GM12878 (cell line): ENCODE measurements around the gene SGCD. TPM values are rescaled to one million over a fixed set of nuclear protein-coding genes. Genes with fewer than 3 reads are reported as not detected.

ENCODE experiments used
- ATAC-seq: fragments of 200-7000 bp; cut with Tn5 transposase; 3 replicates; pipeline ENCODE4 v1.9.1; 2020; ENCODE audit warnings: mild to moderate bottlenecking, moderate library complexity
- BruUV-seq: library from RNA; stranded (reverse); fragments of 400-500 nt; replicated peaks from 2 replicates; lab custom pipeline; 2021; lab: Mats Ljungman, UMichigan
- CTCF ChIA-PET: fragments of 300-600 bp; sonication (Branson Sonifier 250); formaldehyde crosslinking; extraction: SDS; loops from one replicate; lab custom pipeline; 2021; ENCODE audit warnings: inconsistent platforms; lab: Yijun Ruan, JAX
- POLR2A ChIA-PET: fragments of 350-600 bp; formaldehyde crosslinking; extraction: SDS; loops from one replicate; lab custom pipeline; 2021; ENCODE audit warnings: inconsistent platforms; lab: Charles Lee
- RAD21 ChIA-PET: fragments of 300-600 bp; sonication (Branson Sonifier 250); formaldehyde crosslinking; loops from one replicate; lab custom pipeline; 2023; ENCODE audit warnings: antibody characterized with exemption; ENCODE audit not compliant: unreplicated experiment; lab: Charles Lee
- SMC1A ChIA-PET: fragments of 300-600 bp; sonication (Branson Sonifier 250); formaldehyde crosslinking; loops from one replicate; lab custom pipeline; 2023; ENCODE audit not compliant: unreplicated experiment, uncharacterized antibody; lab: Charles Lee
- DNase-seq: peaks from one replicate; pipeline ENCODE4 v3.0.0-alpha.2; 2011; ENCODE audit warnings: low read depth, low spot score
- FAIRE-seq: peaks from 3 replicates; lab custom pipeline; 2011; peaks lifted over from hg19 to GRCh38; lab: Jason Lieb, UNC
- H2AFZ ChIP-seq: 2 replicates; pipeline ENCODE4 v1.6.0; 2011; ENCODE audit warnings: low read depth, low read length, control low read depth; ENCODE audit not compliant: control insufficient read depth
- H3K27ac ChIP-seq: 2 replicates; pipeline ENCODE4 v1.5.1; 2011; ENCODE audit warnings: control low read depth; ENCODE audit not compliant: control insufficient read depth, insufficient read depth
- H3K27me3 ChIP-seq, 2 experiments: replicated peaks in 1 of 2; 2 replicates each; pipeline versions ENCODE4 v1.6.0 to v1.6.1; 2011; ENCODE audit warnings: low read length in 1 of 2; ENCODE audit not compliant: control insufficient read depth in 2 of 2, insufficient read depth in 2 of 2
- H3K36me3 ChIP-seq, 2 experiments: 2 replicates each; pipeline ENCODE4 v1.5.1; 2011; ENCODE audit warnings: low read length in 1 of 2; ENCODE audit not compliant: control insufficient read depth in 2 of 2, insufficient read depth in 2 of 2
- H3K4me1 ChIP-seq: 2 replicates; pipeline ENCODE4 v1.6.1; 2011; ENCODE audit warnings: mild to moderate bottlenecking, low read length, moderate library complexity, mixed read lengths; ENCODE audit not compliant: control insufficient read depth, insufficient read depth
- H3K4me2 ChIP-seq: 2 replicates; pipeline ENCODE4 v1.6.0; 2011; ENCODE audit warnings: control low read depth; ENCODE audit not compliant: control insufficient read depth, insufficient read depth
- H3K4me3 ChIP-seq: fragments of 200-600 bp; sonication (generic); 2 replicates; pipeline ENCODE4 v1.5.1; 2016
- H3K79me2 ChIP-seq: 2 replicates; pipeline ENCODE4 v1.6.0; 2011; ENCODE audit warnings: low read length; ENCODE audit not compliant: control insufficient read depth, insufficient read depth
- H3K9ac ChIP-seq: 2 replicates; pipeline ENCODE4 v1.8.0; 2011; ENCODE audit warnings: low read length, control low read depth, mixed read lengths; ENCODE audit not compliant: control insufficient read depth, insufficient read depth
- H3K9me3 ChIP-seq: replicated peaks from 3 replicates; pipeline ENCODE4 v1.5.1; 2011; ENCODE audit warnings: mild to moderate bottlenecking, low read length; ENCODE audit not compliant: control insufficient read depth, insufficient read depth
- H4K20me1 ChIP-seq: 2 replicates; pipeline ENCODE4 v1.6.0; 2011; ENCODE audit not compliant: control insufficient read depth, insufficient read depth
- BCL11A ChIP-seq: IDR thresholded peaks from 2 replicates; pipeline ENCODE4 v1.6.1; 2011; ENCODE audit warnings: low read depth, low read length
- CBX3 ChIP-seq: fragments of 200-600 bp; sonication (generic); IDR thresholded peaks from 2 replicates; pipeline ENCODE4 v1.6.1; 2016; ENCODE audit warnings: low read depth, borderline replicate concordance
- CBX5 ChIP-seq: sonication (generic); IDR thresholded peaks from 2 replicates; pipeline ENCODE4 v1.6.1; 2016; ENCODE audit warnings: low read depth, moderate library complexity, mild to moderate bottlenecking, inconsistent platforms
- EP300 ChIP-seq, 2 experiments: fragments of 150-350 bp in 1 of 2; IDR thresholded peaks; 2 replicates each; pipeline ENCODE4 v1.6.1; 2011 to 2012; ENCODE audit warnings: low read depth in 2 of 2, low read length in 2 of 2, borderline replicate concordance in 1 of 2, improper control_type of control experiment in 1 of 2, inconsistent platforms in 1 of 2; ENCODE audit not compliant: control insufficient read depth in 1 of 2
- KLF5 ChIP-seq: fragments of 450-650 bp; IDR thresholded peaks from 2 replicates; pipeline ENCODE4 v1.6.1; 2014; ENCODE audit warnings: mild to moderate bottlenecking; ENCODE audit not compliant: partially characterized antibody
- MTA2 ChIP-seq: fragments of 450-650 bp; IDR thresholded peaks from 2 replicates; pipeline ENCODE4 v1.6.1; 2016; ENCODE audit warnings: low read depth, mild to moderate bottlenecking, moderate library complexity
- MTA3 ChIP-seq: IDR thresholded peaks from 2 replicates; pipeline ENCODE4 v1.6.1; 2012; ENCODE audit warnings: low read length, inconsistent platforms, borderline replicate concordance
- NR2C2 ChIP-seq: IDR thresholded peaks from 2 replicates; pipeline ENCODE4 v1.6.1; 2011; ENCODE audit warnings: borderline replicate concordance, low read depth; ENCODE audit not compliant: control insufficient read depth, insufficient read length
- PAX8 ChIP-seq: fragments of 450-650 bp; IDR thresholded peaks from 2 replicates; pipeline ENCODE4 v1.6.1; 2017; ENCODE audit warnings: mild to moderate bottlenecking, moderate library complexity
- POLR2AphosphoS5 ChIP-seq: IDR thresholded peaks from 2 replicates; pipeline ENCODE4 v1.6.1; 2011; ENCODE audit warnings: mild to moderate bottlenecking, low read length, inconsistent platforms
- POU2F2 ChIP-seq: IDR thresholded peaks from 3 replicates; pipeline ENCODE4 v1.6.1; 2011; ENCODE audit warnings: low read depth, mild to moderate bottlenecking, low read length, borderline replicate concordance
- RAD51 ChIP-seq: fragments of 450-650 bp; IDR thresholded peaks from 2 replicates; pipeline ENCODE4 v1.6.1; 2016; ENCODE audit warnings: moderate library complexity, mild to moderate bottlenecking, inconsistent platforms
- SPI1 ChIP-seq: IDR thresholded peaks from 2 replicates; pipeline ENCODE4 v1.6.1; 2011; ENCODE audit warnings: low read depth, mild to moderate bottlenecking, low read length, moderate library complexity, borderline replicate concordance; ENCODE audit not compliant: insufficient read depth
- SRF ChIP-seq, 2 experiments: IDR thresholded peaks; 2 replicates each; pipeline ENCODE4 v1.6.1; 2011; ENCODE audit warnings: low read depth in 2 of 2, low read length in 2 of 2, mild to moderate bottlenecking in 1 of 2, moderate library complexity in 1 of 2
- TCF12 ChIP-seq: IDR thresholded peaks from 2 replicates; pipeline ENCODE4 v1.6.1; 2011; ENCODE audit warnings: low read depth, mild to moderate bottlenecking, low read length
- TCF7 ChIP-seq: IDR thresholded peaks from 2 replicates; pipeline ENCODE4 v1.6.1; 2014; ENCODE audit warnings: antibody characterized with exemption, borderline replicate concordance
- ZNF384 ChIP-seq: IDR thresholded peaks from 2 replicates; pipeline ENCODE4 v1.6.1; 2012; ENCODE audit warnings: low read depth, mild to moderate bottlenecking, low read length, improper control_type of control experiment, borderline replicate concordance
- ZZZ3 ChIP-seq: IDR thresholded peaks from 2 replicates; pipeline ENCODE4 v1.6.1; 2011; ENCODE audit warnings: low read depth; ENCODE audit not compliant: control insufficient read depth, insufficient read length
- WGBS: methylation state at CpG from one replicate; pipeline ENCODE4 v1.1.6; 2016; ENCODE audit warnings: low lambda C conversion rate; ENCODE audit not compliant: insufficient replicate concordance, insufficient coverage; ENCODE audit errors: missing lambda C conversion rate; 5-methylcytosine and 5-hydroxymethylcytosine counted together
- in situ Hi-C: fragments of 300-500 bp; cut with MboI; formaldehyde crosslinking; loops from 9 replicates; pipeline ENCODE4 v1.14.3; 2018; ENCODE audit warnings: mixed read lengths
- intact Hi-C: fragments of 100-400 bp; cut with micrococcal nuclease; formaldehyde crosslinking; loops from one replicate; pipeline ENCODE4 v1.14.2; 2022; ENCODE audit not compliant: unreplicated experiment
- polyA plus RNA-seq, 11 experiments: library from polyadenylated mRNA; depleted of rRNA in 4 of 11; unstranded in 6 of 11; stranded (reverse) in 5 of 11; fragments of >200 nt; fragmentation: Nextera tagmentation in 4 of 11; fragmentation: Illumina TruSeq in 1 of 11; extraction: Ambion mirVana in 4 of 11; extraction: Trizol in 1 of 11; gene quantifications; 1 replicate in 1 of 11; 2 replicates in 10 of 11; pipeline versions ENCODE4 v1.2.1 to v1.2.3, GENCODE V29; 2011 to 2016; ENCODE audit warnings: inconsistent platforms in 2 of 11, missing spikeins in 2 of 11, low read depth in 1 of 11
- total RNA-seq, 4 experiments: library from RNA; depleted of rRNA in 3 of 4; stranded (reverse); fragments of >200 nt in 3 of 4; fragmentation: Illumina TruSeq in 1 of 4; extraction: Trizol in 1 of 4; gene quantifications; 2 replicates each; pipeline versions ENCODE4 v1.2.1 to v1.2.3, GENCODE V29; 2013 to 2021

The SGCD gene
- total and polyA plus RNA-seq, 10 of the 15 experiments (the other 5 are each of a cell fraction or from before 2014, with no cell fraction given), result 0.06 TPM; not detected in 9

- RAD21 ChIA-PET, result no interaction called here
- in situ Hi-C loops (no loop called here), intact Hi-C loops (no loop called here)
- H2AFZ ChIP-seq, result no peak overlapping the region
- no TSS peak for BruUV-seq
- FAIRE-seq, result no peak
- H3K4me2 ChIP-seq, result no peak overlapping the region
- POLR2A ChIA-PET, result no interaction called here
- 59% methylated on average over 3 of the region's 3 CpGs for WGBS
- TF ChIP-seq ZZZ3, result no peak
- H4K20me1 ChIP-seq, result no peaks in the 10 kb centered on the region
- DNase-seq, result no peak
- no peak for ATAC-seq
- no peaks in the 10 kb centered on the region for H3K36me3 ChIP-seq
- H3K9ac ChIP-seq, result no peak overlapping the region
- no peaks in the 10 kb centered on the region for H3K27me3 ChIP-seq
- H3K4me1 ChIP-seq, result no peaks in the 10 kb centered on the region
- CTCF ChIA-PET, result no interaction called here
- H3K9me3 ChIP-seq, result no peaks in the 10 kb centered on the region
- no peaks in the 10 kb centered on the region for H3K79me2 ChIP-seq
- H3K27ac ChIP-seq, result no peak overlapping the region
- SMC1A ChIA-PET, result no interaction called here
- H3K4me3 ChIP-seq, result no peak overlapping the region
Measured at GRCh38 chr5:156523607-156524006, 196.6 kb downstream of the SGCD start.

- Histone ChIP-seq H3K27me3 (no peaks in the 10 kb centered on the region), H4K20me1 (no peaks in the 10 kb centered on the region), H3K36me3 (no peaks in the 10 kb centered on the region), H3K27ac (no peak overlapping the region), H3K4me1 (no peaks in the 10 kb centered on the region), H3K4me3 (no peak overlapping the region), H3K4me2 (no peak overlapping the region), H3K9me3 (no peaks in the 10 kb centered on the region), H2AFZ (no peak overlapping the region), H3K9ac (no peak overlapping the region), H3K79me2 (no peaks in the 10 kb centered on the region)
- intact Hi-C loops (no loop called here), in situ Hi-C loops (no loop called here)
- no TSS peak for BruUV-seq
- SMC1A ChIA-PET, result no interaction called here
- RAD21 ChIA-PET, result no interaction called here
- FAIRE-seq (no peak), ATAC-seq (no peak), DNase-seq (no peak)
- WGBS, result 29% methylated on average over 9 of the region's 9 CpGs
- CTCF ChIA-PET, result no interaction called here
- TF ChIP-seq PAX8, result no peak
- no peak for TF ChIP-seq EP300 (IDR thresholded peaks at IDR 0.05; ENCODE audit: borderline replicate concordance in 1 of 2, control insufficient read depth in 1 of 2, low read depth in 2 of 2, low read length in 2 of 2)
- no peak for TF ChIP-seq SRF (IDR thresholded peaks at IDR 0.05; ENCODE audit: low read depth in 2 of 2, low read length in 2 of 2)
- TF ChIP-seq KLF5, result no peak
- TF ChIP-seq ZNF384, result no peak
- TF ChIP-seq MTA2, result no peak
- no peak for TF ChIP-seq TCF12
- TF ChIP-seq NR2C2, result no peak
- no peak for TF ChIP-seq BCL11A
- no peak for TF ChIP-seq CBX3
- TF ChIP-seq MTA3, result no peak
- TF ChIP-seq POU2F2, result no peak
- TF ChIP-seq RAD51, result no peak
- TF ChIP-seq SPI1, result no peak
- no peak for TF ChIP-seq POLR2AphosphoS5
- no peak for TF ChIP-seq TCF7
- TF ChIP-seq CBX5, result no peak
- POLR2A ChIA-PET, result no interaction called here
Measured at GRCh38 chr5:156526081-156526925, 199.3 kb downstream of the SGCD start.
